GM13977 (cell line): Measurements from ENCODE around the gene ATG2B.

ENCODE experiments used
- DNase-seq: peaks from one replicate; pipeline ENCODE4 v3.0.0; 2012; ENCODE audit warnings: low spot score
- in situ Hi-C: fragments of 300-500 bp; cut with MboI; formaldehyde crosslinking; loops from one replicate; pipeline ENCODE4 v1.12.0; 2022; ENCODE audit warnings: low sequenced_read_pairs, low pct_unique_long_range_greater_than_20kb, mixed read lengths, inconsistent platforms; ENCODE audit not compliant: unreplicated experiment
- TF ChIP-seq, protein P1 (sequence below): IDR thresholded peaks from 2 replicates; pipeline ENCODE4 v1.5.1; 2012; ENCODE audit warnings: mild to moderate bottlenecking, control low read depth; ENCODE audit not compliant: insufficient read depth; ENCODE audit errors: extremely low read depth, missing control alignments

ATG2B gene

DNA sequence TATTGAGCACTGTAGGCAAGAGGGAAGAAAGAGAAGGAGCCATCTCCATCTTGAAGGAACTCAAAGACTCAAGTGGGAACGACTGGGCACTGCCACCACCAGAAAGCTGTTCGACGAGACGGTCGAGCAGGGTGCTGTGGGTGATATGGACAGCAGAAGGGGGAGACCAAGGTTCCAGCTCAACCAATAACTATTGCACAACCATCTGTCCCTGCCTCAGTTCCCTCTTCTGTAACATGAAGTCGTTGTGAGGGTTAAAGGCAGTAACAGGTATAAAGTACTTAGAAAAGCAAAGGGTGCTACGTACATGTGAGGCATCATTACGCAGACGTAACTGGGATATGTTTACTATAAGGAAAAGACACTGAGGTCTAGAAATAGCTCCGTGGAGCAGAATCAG is 121.0 kb downstream of the ATG2B start:
- DNase-seq, result no peak
- TF ChIP-seq, protein P1, sequence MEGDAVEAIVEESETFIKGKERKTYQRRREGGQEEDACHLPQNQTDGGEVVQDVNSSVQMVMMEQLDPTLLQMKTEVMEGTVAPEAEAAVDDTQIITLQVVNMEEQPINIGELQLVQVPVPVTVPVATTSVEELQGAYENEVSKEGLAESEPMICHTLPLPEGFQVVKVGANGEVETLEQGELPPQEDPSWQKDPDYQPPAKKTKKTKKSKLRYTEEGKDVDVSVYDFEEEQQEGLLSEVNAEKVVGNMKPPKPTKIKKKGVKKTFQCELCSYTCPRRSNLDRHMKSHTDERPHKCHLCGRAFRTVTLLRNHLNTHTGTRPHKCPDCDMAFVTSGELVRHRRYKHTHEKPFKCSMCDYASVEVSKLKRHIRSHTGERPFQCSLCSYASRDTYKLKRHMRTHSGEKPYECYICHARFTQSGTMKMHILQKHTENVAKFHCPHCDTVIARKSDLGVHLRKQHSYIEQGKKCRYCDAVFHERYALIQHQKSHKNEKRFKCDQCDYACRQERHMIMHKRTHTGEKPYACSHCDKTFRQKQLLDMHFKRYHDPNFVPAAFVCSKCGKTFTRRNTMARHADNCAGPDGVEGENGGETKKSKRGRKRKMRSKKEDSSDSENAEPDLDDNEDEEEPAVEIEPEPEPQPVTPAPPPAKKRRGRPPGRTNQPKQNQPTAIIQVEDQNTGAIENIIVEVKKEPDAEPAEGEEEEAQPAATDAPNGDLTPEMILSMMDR, result no peak
- in situ Hi-C loops, result no loop called here

DNA sequence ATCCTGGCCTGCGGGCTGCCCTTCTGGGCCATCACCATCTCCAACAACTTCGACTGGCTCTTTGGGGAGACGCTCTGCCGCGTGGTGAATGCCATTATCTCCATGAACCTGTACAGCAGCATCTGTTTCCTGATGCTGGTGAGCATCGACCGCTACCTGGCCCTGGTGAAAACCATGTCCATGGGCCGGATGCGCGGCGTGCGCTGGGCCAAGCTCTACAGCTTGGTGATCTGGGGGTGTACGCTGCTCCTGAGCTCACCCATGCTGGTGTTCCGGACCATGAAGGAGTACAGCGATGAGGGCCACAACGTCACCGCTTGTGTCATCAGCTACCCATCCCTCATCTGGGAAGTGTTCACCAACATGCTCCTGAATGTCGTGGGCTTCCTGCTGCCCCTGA is 122.5 kb downstream of the ATG2B start:
- in situ Hi-C loops, result no loop called here
- DNase-seq, result no peak
- TF ChIP-seq, protein P1, result no peak

DNA sequence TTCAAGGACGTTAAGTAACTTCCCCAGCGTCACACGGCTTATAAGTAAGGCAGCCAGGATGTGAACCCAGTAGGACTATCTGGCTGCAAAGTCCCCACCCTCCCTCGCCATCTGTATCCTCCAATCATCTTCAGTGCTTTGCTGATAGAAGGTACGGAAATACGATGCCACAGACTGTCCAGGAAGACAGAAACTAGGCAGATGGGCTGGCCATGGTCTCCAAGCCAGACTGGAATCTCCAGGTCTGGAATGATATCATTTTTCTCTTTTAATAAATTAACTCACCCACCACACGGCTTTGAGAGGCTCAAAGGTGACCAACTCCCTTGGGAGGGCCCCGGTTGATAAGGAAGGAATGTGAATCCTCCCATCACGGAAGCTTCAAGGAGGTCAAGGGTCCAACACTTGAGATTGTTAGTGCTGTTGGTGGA is 123.4 kb downstream of the ATG2B start:
- DNase-seq, result no peak
- TF ChIP-seq, protein P1, result no peak
- in situ Hi-C loops, result no loop called here

DNA sequence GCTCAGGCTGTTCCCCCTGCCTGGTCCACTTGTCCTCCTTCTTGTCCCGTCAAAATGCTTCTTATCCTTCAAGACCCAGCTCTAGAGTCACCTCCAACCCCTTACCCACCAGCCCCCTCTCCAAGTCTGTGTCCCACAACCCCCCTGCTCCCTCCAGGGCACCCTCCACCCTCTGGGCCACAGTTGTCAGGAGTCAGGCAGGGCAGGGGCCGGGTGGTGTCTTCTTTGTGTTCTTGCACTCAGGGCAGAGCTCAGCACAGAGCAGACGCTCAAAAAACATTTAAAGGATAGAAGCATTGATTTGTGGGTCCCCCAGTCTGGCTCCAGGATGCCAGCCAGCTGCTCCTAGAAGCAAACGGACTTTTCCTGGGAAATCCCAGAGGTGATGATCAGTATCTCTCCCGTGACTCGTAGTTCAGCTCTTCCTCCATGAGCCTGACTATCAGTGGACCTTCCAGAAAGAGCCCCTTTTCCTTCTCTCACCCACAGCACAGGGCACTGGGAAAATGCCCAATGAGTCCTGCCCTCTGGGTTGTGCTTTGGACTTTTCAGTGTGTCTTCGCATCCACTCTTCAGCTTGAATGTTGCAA is 124.4 kb downstream of the ATG2B start:
- in situ Hi-C loops, result no loop called here
- TF ChIP-seq, protein P1, result no peak
- no peak for DNase-seq

DNA sequence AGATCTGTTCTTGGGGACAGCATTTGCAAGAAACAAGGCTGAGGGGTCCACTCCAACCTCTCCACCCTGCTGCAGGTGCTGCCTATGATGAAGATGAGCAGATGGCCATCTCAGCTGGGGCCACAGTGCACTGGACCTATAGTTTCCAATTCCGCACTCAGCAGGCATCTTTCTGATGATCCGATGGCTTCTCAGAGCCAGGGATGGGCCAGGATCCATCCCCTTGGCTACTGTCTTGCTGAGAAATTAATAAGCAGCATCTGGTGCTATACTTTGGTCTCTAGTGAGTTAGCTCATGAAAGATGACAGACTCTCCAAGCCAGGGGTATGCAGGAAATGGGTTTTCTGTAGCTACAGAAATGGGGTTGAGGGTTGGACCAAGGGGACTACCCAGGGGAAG is 125.5 kb downstream of the ATG2B start:
- in situ Hi-C loops, result no loop called here

DNA sequence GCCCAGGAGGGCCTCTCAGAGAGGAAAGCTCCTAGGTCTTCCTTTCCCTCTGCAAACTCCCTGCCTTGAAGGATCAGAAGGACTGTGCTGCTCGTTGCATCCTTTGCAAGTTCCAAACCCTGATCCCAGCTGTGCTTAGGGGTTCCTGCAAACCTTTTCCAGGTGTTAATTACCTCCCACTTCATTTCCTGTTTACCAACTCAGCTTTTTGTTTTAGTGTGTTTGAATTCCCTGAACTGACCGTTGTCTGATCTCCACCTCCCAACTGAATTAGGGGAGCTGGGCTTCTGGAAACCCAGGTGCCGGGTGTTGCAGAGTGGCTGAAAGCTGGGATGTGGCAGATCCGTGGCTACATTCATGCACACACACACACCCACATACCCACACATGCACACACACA is 127.7 kb downstream of the ATG2B start:
- in situ Hi-C loops, result no loop called here
- no peak for DNase-seq
- TF ChIP-seq, protein P1, result no peak

More for the DNA sequence above, 125.5 kb downstream of the ATG2B start:
- no peak for DNase-seq
- TF ChIP-seq, protein P1, result no peak
